Suprapubic skin (tissue), 3 donors: Measurements from ENCODE around the gene EOMES.

Experiments used
- EP300 ChIP-seq: sonication (generic); formaldehyde crosslinking; IDR thresholded peaks from one replicate; pipeline ENCODE4 v1.6.1; 2017; ENCODE audit warnings: antibody characterized with exemption
- POLR2A ChIP-seq, 2 donors: fragments of 450-650 bp; IDR thresholded peaks; one replicate each; pipeline ENCODE4 v1.6.1; 2017; ENCODE audit warnings: antibody characterized with exemption in 2 of 2, mild to moderate bottlenecking in 2 of 2, moderate library complexity in 2 of 2
- TF ChIP-seq, protein P1 (sequence below), 2 donors: fragments of 200-600 bp in 1 of 2; fragments of 450-650 bp in 1 of 2; sonication (generic) in 1 of 2; IDR thresholded peaks; one replicate each; pipeline ENCODE4 v1.5.1; 2016 to 2019; ENCODE audit warnings: antibody characterized with exemption in 2 of 2, mild to moderate bottlenecking in 1 of 2, moderate library complexity in 1 of 2

DNA sequence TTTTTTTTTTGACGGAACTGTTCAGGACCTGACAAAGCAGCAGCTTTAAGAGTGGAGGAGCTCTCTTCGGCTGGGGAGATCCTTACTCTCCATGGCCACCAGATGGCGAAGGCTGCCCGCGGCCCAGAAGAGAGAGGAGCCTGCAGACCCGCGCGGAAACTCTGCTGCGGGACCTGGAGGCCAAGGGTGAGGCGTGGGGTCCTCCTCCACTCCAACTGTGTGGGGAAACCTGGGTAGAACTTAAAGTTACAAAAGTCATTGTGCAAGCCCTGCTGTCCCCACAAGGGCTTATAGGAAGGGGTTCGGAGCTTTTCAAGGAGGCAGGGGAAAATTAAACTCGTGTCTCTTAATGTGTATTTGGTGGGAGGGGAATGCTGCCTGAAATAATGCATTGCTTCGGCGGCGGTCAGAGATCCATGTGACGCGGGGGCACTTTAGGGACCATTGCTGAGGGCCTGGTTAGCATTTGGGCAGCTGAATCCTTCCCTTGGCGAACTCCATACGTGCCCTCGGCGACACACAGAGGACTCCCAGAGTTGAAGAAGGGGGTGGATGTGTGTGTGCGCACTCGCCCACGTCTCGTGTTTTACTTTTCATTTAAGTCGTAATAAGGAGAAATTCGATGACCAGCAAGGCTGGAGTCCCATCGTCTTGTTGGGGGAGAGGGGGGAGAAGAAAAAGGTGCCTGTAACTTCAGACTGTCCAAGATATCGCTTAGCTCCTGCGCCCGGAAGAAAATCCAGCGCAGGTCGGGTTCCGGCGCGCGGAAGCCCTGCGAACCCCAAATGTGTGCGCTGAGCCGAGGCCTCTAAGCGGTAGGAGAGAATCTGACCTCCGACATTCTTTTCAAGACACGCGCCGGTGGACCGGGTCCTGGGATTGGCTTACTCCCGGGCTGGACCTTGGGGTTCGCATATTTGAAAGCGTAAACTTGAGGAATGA lies 9.7 kb downstream of the EOMES start:
- TF ChIP-seq, protein P1, sequence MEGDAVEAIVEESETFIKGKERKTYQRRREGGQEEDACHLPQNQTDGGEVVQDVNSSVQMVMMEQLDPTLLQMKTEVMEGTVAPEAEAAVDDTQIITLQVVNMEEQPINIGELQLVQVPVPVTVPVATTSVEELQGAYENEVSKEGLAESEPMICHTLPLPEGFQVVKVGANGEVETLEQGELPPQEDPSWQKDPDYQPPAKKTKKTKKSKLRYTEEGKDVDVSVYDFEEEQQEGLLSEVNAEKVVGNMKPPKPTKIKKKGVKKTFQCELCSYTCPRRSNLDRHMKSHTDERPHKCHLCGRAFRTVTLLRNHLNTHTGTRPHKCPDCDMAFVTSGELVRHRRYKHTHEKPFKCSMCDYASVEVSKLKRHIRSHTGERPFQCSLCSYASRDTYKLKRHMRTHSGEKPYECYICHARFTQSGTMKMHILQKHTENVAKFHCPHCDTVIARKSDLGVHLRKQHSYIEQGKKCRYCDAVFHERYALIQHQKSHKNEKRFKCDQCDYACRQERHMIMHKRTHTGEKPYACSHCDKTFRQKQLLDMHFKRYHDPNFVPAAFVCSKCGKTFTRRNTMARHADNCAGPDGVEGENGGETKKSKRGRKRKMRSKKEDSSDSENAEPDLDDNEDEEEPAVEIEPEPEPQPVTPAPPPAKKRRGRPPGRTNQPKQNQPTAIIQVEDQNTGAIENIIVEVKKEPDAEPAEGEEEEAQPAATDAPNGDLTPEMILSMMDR (IDR thresholded peaks at IDR 0.05) = peak; percentile 55 to 72
- TF ChIP-seq EP300 (no peak), POLR2A (IDR thresholded peaks at IDR 0.05) (no peak)
